GM06990 (cell line): ENCODE measurements around the gene PSMG3.

Experiments used
- DNase-seq: peaks from one replicate; pipeline ENCODE4 v3.0.0-alpha.2; 2011; ENCODE audit not compliant: insufficient read length; ENCODE audit errors: extremely low read depth
- H3K27me3 ChIP-seq: replicated peaks from 2 replicates; pipeline ENCODE4 v1.6.0; 2011; ENCODE audit warnings: low read length; ENCODE audit not compliant: control insufficient read depth, insufficient read depth
- H3K36me3 ChIP-seq: 2 replicates; pipeline ENCODE4 v1.5.1; 2011; ENCODE audit warnings: low read length; ENCODE audit not compliant: control insufficient read depth, insufficient read depth
- H3K4me3 ChIP-seq: replicated peaks from 2 replicates; pipeline ENCODE4 v1.5.1; 2011; ENCODE audit warnings: low read depth, mild to moderate bottlenecking, control low read depth, low read length
- TF ChIP-seq, protein P1 (sequence below): IDR thresholded peaks from 2 replicates; pipeline ENCODE4 v1.5.1; 2011; ENCODE audit warnings: low read length, control low read depth, mild to moderate bottlenecking, inconsistent platforms; ENCODE audit not compliant: insufficient read depth, poor library complexity, severe bottlenecking

PSMG3 gene

DNA sequence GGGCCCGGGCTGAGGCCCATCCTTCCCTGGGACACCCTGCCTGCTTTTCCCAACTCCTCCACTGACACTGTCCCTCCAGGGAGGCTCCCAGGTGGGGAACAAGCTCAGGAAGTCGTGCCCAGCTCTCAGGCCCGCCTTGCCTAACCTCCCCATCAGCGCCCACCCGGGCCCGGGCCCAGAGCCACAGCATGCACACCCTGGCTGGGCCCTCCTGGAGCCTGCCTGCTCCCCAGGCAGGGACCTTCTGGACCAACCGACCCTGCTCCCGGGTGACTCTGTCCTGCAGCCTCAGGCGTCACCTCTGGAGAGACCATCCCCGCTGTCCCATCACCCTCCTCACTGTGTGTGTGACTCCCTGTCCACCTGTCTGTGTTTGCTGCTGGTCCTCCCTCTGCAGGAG lies 12.1 kb downstream of the PSMG3 start:
- peak; percentile 7 for DNase-seq
- no peak overlapping the region for H3K4me3 ChIP-seq
- TF ChIP-seq, protein P1, sequence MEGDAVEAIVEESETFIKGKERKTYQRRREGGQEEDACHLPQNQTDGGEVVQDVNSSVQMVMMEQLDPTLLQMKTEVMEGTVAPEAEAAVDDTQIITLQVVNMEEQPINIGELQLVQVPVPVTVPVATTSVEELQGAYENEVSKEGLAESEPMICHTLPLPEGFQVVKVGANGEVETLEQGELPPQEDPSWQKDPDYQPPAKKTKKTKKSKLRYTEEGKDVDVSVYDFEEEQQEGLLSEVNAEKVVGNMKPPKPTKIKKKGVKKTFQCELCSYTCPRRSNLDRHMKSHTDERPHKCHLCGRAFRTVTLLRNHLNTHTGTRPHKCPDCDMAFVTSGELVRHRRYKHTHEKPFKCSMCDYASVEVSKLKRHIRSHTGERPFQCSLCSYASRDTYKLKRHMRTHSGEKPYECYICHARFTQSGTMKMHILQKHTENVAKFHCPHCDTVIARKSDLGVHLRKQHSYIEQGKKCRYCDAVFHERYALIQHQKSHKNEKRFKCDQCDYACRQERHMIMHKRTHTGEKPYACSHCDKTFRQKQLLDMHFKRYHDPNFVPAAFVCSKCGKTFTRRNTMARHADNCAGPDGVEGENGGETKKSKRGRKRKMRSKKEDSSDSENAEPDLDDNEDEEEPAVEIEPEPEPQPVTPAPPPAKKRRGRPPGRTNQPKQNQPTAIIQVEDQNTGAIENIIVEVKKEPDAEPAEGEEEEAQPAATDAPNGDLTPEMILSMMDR: no peak
- peaks cover 2% of the 10 kb centered on the region; the same call in 1 of the 2 replicates for H3K27me3 ChIP-seq
- no peaks in the 10 kb centered on the region for H3K36me3 ChIP-seq

DNA sequence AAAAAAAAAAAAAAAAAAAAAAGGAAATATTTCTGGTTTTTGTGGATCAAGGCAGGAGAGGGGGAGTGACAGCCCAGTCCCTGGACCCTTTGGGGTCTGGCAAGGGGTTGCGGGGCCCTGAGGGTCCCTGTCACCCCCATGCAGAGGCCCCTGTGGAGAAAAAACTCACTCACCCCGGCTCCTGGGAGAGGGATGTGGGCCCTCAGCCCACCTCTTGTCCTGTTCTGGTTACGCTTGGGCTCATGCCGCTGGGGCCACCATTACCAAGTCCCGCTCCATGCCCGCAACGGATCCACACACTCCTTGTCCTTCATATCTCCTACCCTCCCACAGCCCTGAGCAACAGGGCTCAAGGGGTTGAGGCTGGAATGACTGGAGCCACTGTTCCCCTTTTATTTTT lies 12.8 kb downstream of the PSMG3 start:
- H3K4me3 ChIP-seq: no peak overlapping the region
- DNase-seq: no peak
- TF ChIP-seq, protein P1: no peak
- H3K36me3 ChIP-seq: no peaks in the 10 kb centered on the region
- H3K27me3 ChIP-seq: peaks cover 2% of the 10 kb centered on the region; the same call in 1 of the 2 replicates

DNA sequence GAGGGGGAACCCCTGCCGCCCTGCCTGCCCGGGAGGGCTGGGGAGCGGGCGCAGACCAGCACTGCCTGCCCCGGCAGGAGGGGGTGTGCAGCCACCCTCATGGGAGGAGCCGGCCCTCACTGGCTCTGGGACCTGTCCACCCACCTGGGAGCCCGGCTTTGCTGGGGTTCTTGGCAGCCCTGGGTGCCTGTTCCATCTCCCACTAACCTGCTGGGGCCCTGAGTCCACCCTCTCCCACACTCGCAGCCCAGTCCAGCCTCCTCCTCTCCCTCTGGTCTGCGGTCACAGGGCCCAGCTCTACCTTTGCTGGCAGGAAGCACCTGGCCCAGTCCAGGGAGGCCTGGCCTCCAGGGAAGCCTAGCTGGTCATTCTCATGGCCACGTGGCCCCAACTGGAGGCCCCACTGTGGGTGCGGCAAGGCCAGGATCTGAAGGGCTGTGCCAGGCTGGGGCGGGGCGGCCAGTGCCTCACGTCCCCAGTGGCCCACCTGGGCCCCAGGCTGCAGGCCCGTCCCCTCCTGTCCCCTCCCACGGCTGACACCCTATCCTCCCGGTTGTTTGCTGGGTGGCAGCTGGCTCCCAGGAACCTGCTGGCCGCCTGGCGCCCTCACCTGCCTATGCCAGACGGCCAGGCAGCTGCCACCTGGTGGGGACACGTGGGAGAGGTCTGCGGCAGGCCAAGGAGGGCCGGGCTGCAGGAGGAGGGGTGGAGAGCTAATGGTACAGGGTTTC lies 13.9 kb downstream of the PSMG3 start, which contains the start of gene TMEM184A:
TMEM184A (minus strand) TSS at position 393 of the 731 bp plus-strand sequence. CDS start 721 bp downstream, outside the sequence.
- H3K27me3 ChIP-seq: peaks cover 2% of the 10 kb centered on the region; the same call in 1 of the 2 replicates
- TF ChIP-seq, protein P1: peak; percentile 70
- peak; percentile 31 for DNase-seq
- no peak within 1 kb of the TSS for H3K4me3 ChIP-seq
- no peaks in the 10 kb centered on the region for H3K36me3 ChIP-seq

DNA sequence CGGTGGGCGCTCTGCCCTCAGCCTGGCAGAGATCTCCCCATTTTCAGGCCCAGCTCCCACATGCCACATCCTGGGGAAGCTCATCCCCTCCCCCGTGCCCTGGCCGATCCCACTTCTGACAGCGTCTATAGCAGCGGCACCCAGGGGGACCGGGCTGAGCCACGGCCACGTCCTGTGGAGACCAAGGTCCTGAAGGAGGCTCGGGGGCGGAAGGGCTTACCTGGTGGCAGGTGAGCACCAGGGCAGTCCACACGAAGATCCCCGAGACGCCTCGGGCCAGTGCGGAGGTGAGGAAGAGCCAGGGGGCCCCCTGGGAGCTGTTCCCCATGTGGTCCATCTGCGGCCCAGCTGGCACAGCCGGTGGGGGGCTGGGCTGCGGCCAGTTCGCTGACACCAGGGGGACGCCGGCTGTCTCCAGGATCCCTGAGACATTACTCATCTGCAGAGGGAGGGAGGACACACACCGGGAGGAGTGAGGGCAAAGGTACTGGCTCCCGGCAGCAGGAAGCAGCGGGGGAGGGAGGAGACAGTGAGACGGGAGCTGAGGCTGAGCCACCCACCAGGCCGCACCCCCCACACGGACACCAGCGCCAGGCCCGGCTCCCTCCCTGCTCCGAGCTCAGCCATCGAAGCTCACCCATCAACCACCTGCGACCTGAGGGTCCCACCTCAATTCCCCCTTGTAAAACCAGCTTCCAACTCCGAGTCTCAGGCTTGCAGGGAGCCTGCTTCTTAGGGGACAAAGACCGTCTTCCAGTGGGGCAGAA lies 14.6 kb downstream of the PSMG3 start:
- TF ChIP-seq, protein P1: no peak
- DNase-seq: no peak
- Histone ChIP-seq H3K36me3 (no peaks in the 10 kb centered on the region), H3K27me3 (peaks cover 2% of the 10 kb centered on the region; the same call in 1 of the 2 replicates), H3K4me3 (no peak overlapping the region)

DNA sequence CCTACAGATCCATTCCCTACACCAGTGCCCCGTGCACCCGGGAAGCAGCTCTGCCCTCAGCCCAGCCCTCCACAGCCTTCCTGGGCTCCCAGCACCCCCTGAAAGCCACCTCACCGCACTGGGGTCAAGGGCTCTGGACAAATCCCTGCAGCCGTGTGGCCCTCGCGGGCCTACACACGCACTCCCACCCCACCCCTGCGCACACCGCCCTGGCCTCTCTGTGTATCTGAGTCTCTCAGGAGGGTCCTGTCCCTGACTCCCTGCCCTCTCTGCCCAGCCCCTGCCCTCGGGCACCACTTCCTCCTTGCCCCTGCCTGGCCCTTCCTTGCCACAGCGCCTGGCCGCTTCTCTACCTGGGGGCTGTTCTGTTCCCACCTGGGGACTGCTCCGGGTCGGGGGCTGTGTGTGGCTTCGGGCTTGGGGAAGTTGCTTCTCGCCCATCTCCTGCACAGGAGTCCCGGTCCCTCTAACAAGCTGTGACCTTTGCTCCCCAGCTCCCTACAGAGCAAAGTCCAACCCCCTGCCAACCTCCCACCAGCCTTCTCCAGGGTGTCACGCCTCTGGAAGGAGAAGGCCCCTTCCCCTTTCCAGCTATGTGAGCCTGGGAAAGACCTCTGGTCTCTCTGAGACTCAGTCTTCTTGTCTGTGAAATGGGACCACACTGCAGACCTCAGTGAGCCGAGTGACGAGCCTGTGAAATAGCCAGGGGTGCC lies 15.3 kb downstream of the PSMG3 start:
- H3K27me3 ChIP-seq: peaks cover 2% of the 10 kb centered on the region; the same call in 1 of the 2 replicates
- H3K4me3 ChIP-seq: no peak overlapping the region
- no peak for DNase-seq
- no peaks in the 10 kb centered on the region for H3K36me3 ChIP-seq
- TF ChIP-seq, protein P1: no peak
